ENCODE data around the gene DCBLD1.

The DCBLD1 gene

GRCh38 chr6:117533775-117534174 is 51.3 kb downstream of the DCBLD1 start:
- no peak overlapping the region for H3K27ac ChIP-seq
- TF ChIP-seq ZFX (IDR thresholded peaks at IDR 0.05) (no peak), CTCF (conservative IDR thresholded peaks at IDR 0.05) (no peak)

GRCh38 chr6:117534974-117535373 is 52.5 kb downstream of the DCBLD1 start:
- no peak overlapping the region for H3K27ac ChIP-seq
- no peak for TF ChIP-seq ZFX (IDR thresholded peaks at IDR 0.05)
- TF ChIP-seq CTCF (conservative IDR thresholded peaks at IDR 0.05): no peak

GRCh38 chr6:117536317-117536716 is 53.8 kb downstream of the DCBLD1 start:
- no peak overlapping the region for H3K27ac ChIP-seq

GRCh38 chr6:117538615-117539014 is 56.1 kb downstream of the DCBLD1 start:
- TF ChIP-seq CTCF (conservative IDR thresholded peaks at IDR 0.05) (no peak), ZFX (IDR thresholded peaks at IDR 0.05) (no peak)
- no peak overlapping the region for H3K27ac ChIP-seq

More at GRCh38 chr6:117536317-117536716, 53.8 kb downstream of the DCBLD1 start:
- TF ChIP-seq ZFX (IDR thresholded peaks at IDR 0.05): no peak
- no peak for TF ChIP-seq CTCF (conservative IDR thresholded peaks at IDR 0.05)

GRCh38 chr6:117540670-117541069 is 58.2 kb downstream of the DCBLD1 start:
- no peak for TF ChIP-seq ZFX (IDR thresholded peaks at IDR 0.05)
- TF ChIP-seq CTCF (conservative IDR thresholded peaks at IDR 0.05): no peak
- no peak overlapping the region for H3K27ac ChIP-seq

- no peak overlapping the region for H3K27ac ChIP-seq
- no peak for TF ChIP-seq ZFX (IDR thresholded peaks at IDR 0.05)
- no peak for TF ChIP-seq CTCF (conservative IDR thresholded peaks at IDR 0.05)
Observed at GRCh38 chr6:117542493-117542892, 60.0 kb downstream of the DCBLD1 start.

- no peak for TF ChIP-seq CTCF (conservative IDR thresholded peaks at IDR 0.05)
- TF ChIP-seq ZFX (IDR thresholded peaks at IDR 0.05): no peak
- H3K27ac ChIP-seq: no peak overlapping the region
Observed at GRCh38 chr6:117544716-117545115, 62.2 kb downstream of the DCBLD1 start.

Data from C4-2B (cell line).